Limb (tissue), 2 donors: Measurements from ENCODE around the gene FGB.
A peak's percentile ranks its signal among the peaks of the same experiment; 100 is the strongest.

Experiments used
- DNase-seq, 2 donors: peaks; one replicate each; pipeline ENCODE4 v3.0.0-alpha.2; 2016; ENCODE audit errors: extremely low spot score in 2 of 2

FGB gene

DNA sequence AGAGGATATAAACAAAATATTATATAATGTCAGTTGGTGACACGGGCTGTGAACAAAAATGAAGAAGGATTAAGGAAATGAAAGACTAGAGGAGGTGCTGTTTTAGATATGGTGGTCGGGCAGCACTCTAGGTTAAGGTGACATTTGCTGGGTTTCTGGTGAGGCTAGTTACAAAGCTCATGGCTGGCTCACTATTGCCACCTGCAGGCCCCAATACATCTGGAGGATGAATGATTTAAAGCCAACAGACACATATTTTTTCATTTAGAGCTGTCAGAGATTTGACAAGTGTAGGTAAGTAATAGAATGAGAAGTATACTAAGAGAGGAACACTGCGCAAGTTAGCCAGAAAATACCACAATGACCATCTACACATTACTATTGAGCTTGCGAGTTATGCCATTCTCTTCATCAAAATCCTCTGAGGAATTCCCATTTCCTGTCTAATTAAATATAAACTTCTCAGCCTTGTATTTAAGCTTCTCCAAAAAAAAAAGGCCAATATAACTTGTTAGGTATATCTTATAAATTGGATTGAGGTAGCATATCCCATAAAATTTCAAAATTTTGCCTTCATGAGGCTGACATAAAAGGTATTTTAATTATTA, 56.0 kb downstream of the FGB start:
- DNase-seq: peak; percentile 20 to 59

DNA sequence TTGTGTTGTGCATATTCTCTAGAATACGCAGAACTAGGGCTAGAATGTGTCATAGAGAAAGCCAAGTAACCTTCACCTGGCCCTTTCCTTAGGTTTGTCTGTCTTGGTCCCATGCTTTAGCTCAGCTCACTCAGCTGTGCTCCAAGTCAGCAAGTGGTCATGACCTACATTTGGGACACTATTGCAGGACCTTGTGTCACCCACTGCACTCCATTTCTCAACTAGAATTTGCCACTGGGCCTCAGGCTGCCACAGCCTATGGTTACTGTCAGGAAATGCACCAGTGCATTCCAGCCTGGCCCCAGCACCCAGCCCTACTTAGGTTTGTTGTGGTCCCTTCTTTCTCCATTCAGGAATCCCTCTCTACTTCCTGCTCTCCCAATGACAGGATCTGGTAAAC, 57.3 kb downstream of the FGB start:
- DNase-seq: no peak
